ENCODE results near the gene EBF3. TPM values are rescaled to one million over a fixed set of nuclear protein-coding genes. Genes with fewer than 3 reads are reported as not detected.
A peak's percentile ranks its signal among the peaks of the same experiment; 100 is the strongest.

The EBF3 gene
- total RNA-seq, 2 experiments from 2014 or later: not detected

GRCh38 chr10:129962872-129963640 lies 1.0 kb downstream of the EBF3 start:
- no peaks in the 10 kb centered on the region for H3K36me3 ChIP-seq (ENCODE audit: insufficient read depth, low read length)
- peaks cover 32% of the 10 kb centered on the region for H3K4me1 ChIP-seq (ENCODE audit: insufficient read depth, low read length)
- H3K9me3 Mint-ChIP-seq: no peaks in the 10 kb centered on the region
- POLR2A ChIA-PET: no interaction called here
- DNase-seq (peak in 1 of 14 experiments; percentile 36), ATAC-seq (ENCODE audit: poor library complexity) (peak; percentile 24)
- intact Hi-C loops (cut with DNase I, micrococcal nuclease): loop anchor here in 1 of 2 experiments (10.0 kb wide), 3 partner anchors 142 to 498 kb away; partner anchors contain the start of genes GLRX3 and MGMT
- H3K27ac Mint-ChIP-seq: no peak overlapping the region
- H3K27me3 Mint-ChIP-seq: peaks cover 70% of the 10 kb centered on the region
- TF ChIP-seq, protein P1, sequence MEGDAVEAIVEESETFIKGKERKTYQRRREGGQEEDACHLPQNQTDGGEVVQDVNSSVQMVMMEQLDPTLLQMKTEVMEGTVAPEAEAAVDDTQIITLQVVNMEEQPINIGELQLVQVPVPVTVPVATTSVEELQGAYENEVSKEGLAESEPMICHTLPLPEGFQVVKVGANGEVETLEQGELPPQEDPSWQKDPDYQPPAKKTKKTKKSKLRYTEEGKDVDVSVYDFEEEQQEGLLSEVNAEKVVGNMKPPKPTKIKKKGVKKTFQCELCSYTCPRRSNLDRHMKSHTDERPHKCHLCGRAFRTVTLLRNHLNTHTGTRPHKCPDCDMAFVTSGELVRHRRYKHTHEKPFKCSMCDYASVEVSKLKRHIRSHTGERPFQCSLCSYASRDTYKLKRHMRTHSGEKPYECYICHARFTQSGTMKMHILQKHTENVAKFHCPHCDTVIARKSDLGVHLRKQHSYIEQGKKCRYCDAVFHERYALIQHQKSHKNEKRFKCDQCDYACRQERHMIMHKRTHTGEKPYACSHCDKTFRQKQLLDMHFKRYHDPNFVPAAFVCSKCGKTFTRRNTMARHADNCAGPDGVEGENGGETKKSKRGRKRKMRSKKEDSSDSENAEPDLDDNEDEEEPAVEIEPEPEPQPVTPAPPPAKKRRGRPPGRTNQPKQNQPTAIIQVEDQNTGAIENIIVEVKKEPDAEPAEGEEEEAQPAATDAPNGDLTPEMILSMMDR (IDR thresholded peaks at IDR 0.05): no peak
- peaks cover 67 to 87% of the 10 kb centered on the region in 2 experiments for H3K27me3 ChIP-seq (ENCODE audit: control insufficient read depth in 1 of 2, insufficient read depth in 2 of 2, low read length in 2 of 2)
- CTCF ChIA-PET: no interaction called here
- peak overlapping the region; percentile 85 for H3K4me3 Mint-ChIP-seq
- no peak overlapping the region for H3K27ac ChIP-seq (ENCODE audit: low read depth in 1 of 2, low read length in 2 of 2)
- H3K36me3 Mint-ChIP-seq (ENCODE audit: low read depth): no peaks in the 10 kb centered on the region
- peaks cover 38% of the 10 kb centered on the region for H3K4me1 Mint-ChIP-seq (ENCODE audit: low read depth)
- peak overlapping the region; percentile 30 for H3K4me3 ChIP-seq (ENCODE audit: low read length)
- peaks cover 0 to 39% of the 10 kb centered on the region in 2 experiments for H3K9me3 ChIP-seq (ENCODE audit: control insufficient read depth in 1 of 2, insufficient read depth in 1 of 2, low read length in 2 of 2)

GRCh38 chr10:129962031-129962871 lies 1.8 kb downstream of the EBF3 start:
- peaks cover 72% of the 10 kb centered on the region for H3K27me3 Mint-ChIP-seq
- Histone ChIP-seq H3K36me3 (ENCODE audit: insufficient read depth, low read length) (no peaks in the 10 kb centered on the region), H3K27me3 (ENCODE audit: control insufficient read depth in 1 of 2, insufficient read depth in 2 of 2, low read length in 2 of 2) (peaks cover 66 to 87% of the 10 kb centered on the region in 2 experiments), H3K9me3 (ENCODE audit: control insufficient read depth in 1 of 2, insufficient read depth in 1 of 2, low read length in 2 of 2) (peaks cover 6 to 33% of the 10 kb centered on the region in 2 experiments), H3K27ac (ENCODE audit: low read depth in 1 of 2, low read length in 2 of 2) (no peak overlapping the region), H3K4me1 (ENCODE audit: insufficient read depth, low read length) (peaks cover 30% of the 10 kb centered on the region), H3K4me3 (ENCODE audit: low read length) (peak overlapping the region; percentile 30)
- H3K4me3 Mint-ChIP-seq: peak overlapping the region; percentile 70
- H3K4me1 Mint-ChIP-seq (ENCODE audit: low read depth): peaks cover 39% of the 10 kb centered on the region
- H3K9me3 Mint-ChIP-seq: no peaks in the 10 kb centered on the region
- ATAC-seq (ENCODE audit: poor library complexity) (no peak), DNase-seq (no peak)
- TF ChIP-seq, protein P1 (IDR thresholded peaks at IDR 0.05): no peak
- ChIA-PET CTCF (no interaction called here), POLR2A (no interaction called here)
- H3K36me3 Mint-ChIP-seq (ENCODE audit: low read depth): no peaks in the 10 kb centered on the region
- intact Hi-C loops (cut with DNase I, micrococcal nuclease): loop anchor here in 1 of 2 experiments (10.0 kb wide), 3 partner anchors 143 to 497 kb away; partner anchors contain the start of genes GLRX3 and MGMT
- peak overlapping the region; percentile 21 for H3K27ac Mint-ChIP-seq

DNA sequence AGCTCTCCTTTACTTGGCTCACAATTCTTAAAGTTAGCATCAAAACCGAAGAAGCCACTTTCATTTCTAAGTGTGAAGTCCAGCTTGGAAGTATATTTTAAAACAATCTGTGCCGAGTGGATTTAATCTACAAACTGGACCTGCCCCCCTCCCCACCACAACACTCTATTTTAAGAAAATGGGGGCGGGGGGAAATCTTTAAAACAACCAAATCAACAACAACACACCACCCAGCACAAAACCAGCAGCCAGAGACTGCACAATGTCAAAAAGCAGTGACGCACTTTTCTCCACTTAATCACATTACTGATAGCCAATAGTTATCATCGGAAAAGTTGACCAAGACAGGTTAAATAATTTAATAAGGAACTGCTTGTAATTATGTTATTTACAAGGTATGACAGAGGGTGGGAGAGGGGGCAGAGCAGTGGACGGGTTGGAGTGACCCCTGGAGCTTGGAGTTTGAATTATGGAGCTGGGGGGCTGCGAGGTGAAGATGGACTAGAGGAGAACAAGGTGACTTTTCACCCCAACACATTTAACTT lies 2.8 kb downstream of the EBF3 start:
- ATAC-seq (ENCODE audit: poor library complexity) (no peak), DNase-seq (no peak)
- Mint-ChIP-seq H3K27ac (peak overlapping the region; percentile 21), H3K9me3 (no peaks in the 10 kb centered on the region), H3K4me3 (peak overlapping the region; percentile 6), H3K27me3 (peaks cover 77% of the 10 kb centered on the region), H3K4me1 (ENCODE audit: low read depth) (peaks cover 36% of the 10 kb centered on the region), H3K36me3 (ENCODE audit: low read depth) (no peaks in the 10 kb centered on the region)
- no peak overlapping the region for H3K27ac ChIP-seq (ENCODE audit: low read depth in 1 of 2, low read length in 2 of 2)
- H3K36me3 ChIP-seq (ENCODE audit: insufficient read depth, low read length): no peaks in the 10 kb centered on the region
- intact Hi-C loops (cut with DNase I, micrococcal nuclease): loop anchor here in 1 of 2 experiments (10.0 kb wide), 3 partner anchors 144 to 496 kb away; partner anchors contain the start of genes GLRX3 and MGMT
- ChIA-PET CTCF (no interaction called here), POLR2A (interaction anchor here (1.2 kb wide), 1 partner anchor 151 kb away, joined by 4 read pairs; no protein-coding TSS in a partner anchor)
- H3K4me1 ChIP-seq (ENCODE audit: insufficient read depth, low read length): peaks cover 30% of the 10 kb centered on the region
- H3K4me3 ChIP-seq (ENCODE audit: low read length): no peak overlapping the region
- peaks cover 66 to 87% of the 10 kb centered on the region in 2 experiments for H3K27me3 ChIP-seq (ENCODE audit: control insufficient read depth in 1 of 2, insufficient read depth in 2 of 2, low read length in 2 of 2)
- TF ChIP-seq, protein P1 (IDR thresholded peaks at IDR 0.05): no peak
- peaks cover 13 to 28% of the 10 kb centered on the region in 2 experiments for H3K9me3 ChIP-seq (ENCODE audit: control insufficient read depth in 1 of 2, insufficient read depth in 1 of 2, low read length in 2 of 2)
